H9 (cell line): Measurements from ENCODE around the gene GFRA1. TPM values are rescaled to one million over a fixed set of nuclear protein-coding genes. Genes with fewer than 3 reads are reported as not detected.

Experiments used
- DNase-seq: peaks from one replicate; pipeline ENCODE4 v3.0.0-alpha.2; 2017
- H2AFZ ChIP-seq: one replicate; pipeline ENCODE4 v1.6.1; 2013; ENCODE audit warnings: mild to moderate bottlenecking, low read length, control low read depth, moderate library complexity
- H2AK5ac ChIP-seq: 2 replicates; pipeline ENCODE4 v1.6.1; 2013; ENCODE audit warnings: low read length, control low read depth, mixed read lengths; ENCODE audit not compliant: insufficient read length
- H2BK120ac ChIP-seq: one replicate; pipeline ENCODE4 v1.6.1; 2013; ENCODE audit warnings: low read depth, mild to moderate bottlenecking, low read length, control low read depth, inconsistent platforms; ENCODE audit not compliant: poor library complexity, severe bottlenecking
- H2BK12ac ChIP-seq: 2 replicates; pipeline ENCODE4 v1.6.1; 2013; ENCODE audit warnings: low read length, control low read depth, mixed read lengths, low read depth; ENCODE audit not compliant: insufficient read length
- H2BK15ac ChIP-seq: 2 replicates; pipeline ENCODE4 v1.6.1; 2013; ENCODE audit warnings: low read depth, low read length, control low read depth
- H2BK20ac ChIP-seq: one replicate; pipeline ENCODE4 v1.6.1; 2013; ENCODE audit warnings: low read depth, mild to moderate bottlenecking, low read length, control low read depth, inconsistent platforms; ENCODE audit not compliant: poor library complexity, severe bottlenecking
- H2BK5ac ChIP-seq: 2 replicates; pipeline ENCODE4 v1.6.1; 2013; ENCODE audit warnings: low read length, control low read depth, mixed read lengths; ENCODE audit not compliant: insufficient read length
- H3K14ac ChIP-seq: 2 replicates; pipeline ENCODE4 v1.6.1; 2013; ENCODE audit warnings: low read length, control low read depth; ENCODE audit not compliant: insufficient read depth
- H3K18ac ChIP-seq: 2 replicates; pipeline ENCODE4 v1.6.1; 2013; ENCODE audit warnings: low read depth, mild to moderate bottlenecking, mixed read lengths, low read length, control low read depth; ENCODE audit not compliant: insufficient read length
- H3K23ac ChIP-seq: 2 replicates; pipeline ENCODE4 v1.6.1; 2013; ENCODE audit warnings: low read length, control low read depth, mixed read lengths, low read depth; ENCODE audit not compliant: insufficient read length
- H3K23me2 ChIP-seq: 2 replicates; pipeline ENCODE4 v1.6.1; 2013; ENCODE audit warnings: low read depth, mild to moderate bottlenecking, mixed read lengths, low read length, control low read depth; ENCODE audit not compliant: insufficient read length, poor library complexity, severe bottlenecking
- H3K27ac ChIP-seq: 2 replicates; pipeline ENCODE4 v1.5.1; 2013; ENCODE audit warnings: low read length, control low read depth, mixed read lengths, low read depth; ENCODE audit not compliant: insufficient read length
- H3K27me3 ChIP-seq: 2 replicates; pipeline ENCODE4 v1.6.1; 2013; ENCODE audit warnings: low read length, control low read depth, inconsistent platforms; ENCODE audit not compliant: insufficient read depth
- H3K4ac ChIP-seq: 2 replicates; pipeline ENCODE4 v1.6.1; 2013; ENCODE audit warnings: low read depth, mild to moderate bottlenecking, control low read depth, inconsistent platforms, low read length, moderate library complexity
- H3K4me1 ChIP-seq: 2 replicates; pipeline ENCODE4 v1.6.1; 2013; ENCODE audit warnings: low read length, control low read depth, inconsistent platforms; ENCODE audit not compliant: insufficient read depth
- H3K4me2 ChIP-seq: 2 replicates; pipeline ENCODE4 v1.6.1; 2013; ENCODE audit warnings: low read length, control low read depth, mixed read lengths; ENCODE audit not compliant: insufficient read length, insufficient read depth
- H3K56ac ChIP-seq: 2 replicates; pipeline ENCODE4 v1.6.1; 2013; ENCODE audit warnings: low read depth, mild to moderate bottlenecking, mixed read lengths, low read length, control low read depth; ENCODE audit not compliant: insufficient read length
- H3K79me1 ChIP-seq: 2 replicates; pipeline ENCODE4 v1.6.1; 2013; ENCODE audit warnings: low read depth, mild to moderate bottlenecking, moderate library complexity, low read length, control low read depth, inconsistent platforms; ENCODE audit not compliant: insufficient read depth, poor library complexity, severe bottlenecking
- H3K79me2 ChIP-seq: 2 replicates; pipeline ENCODE4 v1.6.1; 2013; ENCODE audit warnings: low read length, control low read depth, inconsistent platforms; ENCODE audit not compliant: insufficient read depth
- H3K9ac ChIP-seq: 2 replicates; pipeline ENCODE4 v1.6.1; 2013; ENCODE audit warnings: low read length, control low read depth, mixed read lengths; ENCODE audit not compliant: insufficient read length; ENCODE audit errors: extremely low read depth
- H3K9me3 ChIP-seq: one replicate; pipeline ENCODE4 v1.6.1; 2013; ENCODE audit warnings: low read depth, low read length, inconsistent platforms; ENCODE audit not compliant: control insufficient read depth
- H3T11ph ChIP-seq: one replicate; pipeline ENCODE4 v1.6.1; 2013; ENCODE audit warnings: mild to moderate bottlenecking, low read length, control low read depth, inconsistent platforms
- H4K20me1 ChIP-seq: one replicate; pipeline ENCODE4 v1.6.1; 2013; ENCODE audit not compliant: control insufficient read depth, insufficient read length, insufficient read depth
- H4K5ac ChIP-seq: 2 replicates; pipeline ENCODE4 v1.6.1; 2013; ENCODE audit warnings: low read depth, mild to moderate bottlenecking, mixed read lengths, low read length, control low read depth; ENCODE audit not compliant: insufficient read length
- H4K8ac ChIP-seq: replicated peaks from 2 replicates; pipeline ENCODE4 v1.6.1; 2013; ENCODE audit warnings: low read length, control low read depth, mixed read lengths, low read depth; ENCODE audit not compliant: insufficient read length
- H4K91ac ChIP-seq: 2 replicates; pipeline ENCODE4 v1.6.1; 2013; ENCODE audit warnings: low read depth, mild to moderate bottlenecking, moderate library complexity, mixed read lengths, low read length, control low read depth; ENCODE audit not compliant: insufficient read length
- H3K27ac Mint-ChIP-seq, 3 experiments: 2 replicates in 2 of 3; 3 replicates in 1 of 3; pipeline ENCODE4 v1.8.0; 2020 to 2021; ENCODE audit warnings: mixed read lengths in 3 of 3, mild to moderate bottlenecking in 1 of 3, moderate library complexity in 1 of 3
- H3K27me3 Mint-ChIP-seq: 2 replicates; pipeline ENCODE4 v1.8.0; 2021; ENCODE audit warnings: low read depth, mild to moderate bottlenecking, moderate library complexity, mixed read lengths
- H3K36me3 Mint-ChIP-seq, 3 experiments: 2 replicates in 2 of 3; 3 replicates in 1 of 3; pipeline ENCODE4 v1.8.0; 2020 to 2021; ENCODE audit warnings: low read depth in 3 of 3, mixed read lengths in 3 of 3; ENCODE audit not compliant: insufficient read depth in 1 of 3
- H3K4me1 Mint-ChIP-seq, 2 experiments: 2 replicates each; pipeline ENCODE4 v1.8.0; 2020; ENCODE audit warnings: mixed read lengths in 2 of 2
- H3K4me3 Mint-ChIP-seq, 2 experiments: 2 replicates in 1 of 2; 3 replicates in 1 of 2; pipeline ENCODE4 v1.8.0; 2020 to 2021; ENCODE audit warnings: mild to moderate bottlenecking in 2 of 2, mixed read lengths in 2 of 2, moderate library complexity in 1 of 2
- H3K9me3 Mint-ChIP-seq, 2 experiments: 2 replicates in 1 of 2; 3 replicates in 1 of 2; pipeline ENCODE4 v1.8.0; 2020; ENCODE audit warnings: mild to moderate bottlenecking in 2 of 2, mixed read lengths in 2 of 2, moderate library complexity in 1 of 2
- WGBS: extraction: QIAGEN DNeasy Blood & Tissue Kit; methylation state at CpG from one replicate; pipeline ENCODE4 v1.1.7; 2013; ENCODE audit warnings: missing lambda C conversion rate, low lambda C conversion rate, mixed read lengths; ENCODE audit not compliant: insufficient read length; ENCODE audit errors: extremely low coverage; 5-methylcytosine and 5-hydroxymethylcytosine counted together
- total RNA-seq: library from RNA; stranded (reverse); gene quantifications from 2 replicates; pipeline ENCODE4 v1.2.1, GENCODE V29; 2021
- TF ChIP-seq, protein P1 (sequence below): fragments of 200-600 bp; sonication (generic); conservative IDR thresholded peaks from 3 replicates; pipeline ENCODE4 v1.8.0; 2021; ENCODE audit warnings: antibody characterized with exemption, mild to moderate bottlenecking

Gene GFRA1
- total RNA-seq, 1 experiment from 2014 or later = 0.24 TPM

DNA sequence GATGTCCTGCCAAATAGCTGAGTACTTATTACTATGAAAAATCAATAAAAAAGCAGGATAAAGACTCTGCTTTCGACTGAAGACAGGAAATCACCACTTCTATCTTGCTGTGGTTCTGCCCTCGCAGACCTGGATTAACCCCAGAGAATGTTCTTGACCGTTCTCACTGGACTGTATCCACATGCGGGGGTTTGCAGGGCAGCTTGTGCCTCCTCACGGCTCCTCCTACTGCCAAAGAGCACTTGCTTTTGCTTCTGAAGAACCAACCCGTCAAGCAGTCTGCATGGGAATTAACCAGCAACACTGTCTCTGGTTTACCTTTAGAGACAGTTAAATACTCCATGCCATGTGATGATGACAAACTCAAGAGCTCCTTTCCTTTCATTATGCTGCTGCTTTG is 184.0 kb downstream of the GFRA1 start:
- Histone ChIP-seq H3K18ac (no peak overlapping the region), H3K4ac (no peak overlapping the region), H3K79me2 (no peaks in the 10 kb centered on the region), H3K79me1 (no peaks in the 10 kb centered on the region), H3K4me2 (no peak overlapping the region), H3K27ac (no peak overlapping the region), H2AFZ (no peak overlapping the region), H3K23me2 (no peaks in the 10 kb centered on the region), H3K23ac (no peak overlapping the region), H3K14ac (no peak overlapping the region), H2BK120ac (no peak overlapping the region), H3K9me3 (no peaks in the 10 kb centered on the region), H3K9ac (no peak overlapping the region), H2BK15ac (no peak overlapping the region), H4K91ac (no peak overlapping the region), H4K8ac (no peak overlapping the region), H4K20me1 (no peaks in the 10 kb centered on the region), H3K27me3 (no peaks in the 10 kb centered on the region), H4K5ac (no peak overlapping the region), H3K4me1 (no peaks in the 10 kb centered on the region), H3K56ac (no peak overlapping the region), H2BK12ac (no peak overlapping the region), H2BK5ac (no peak overlapping the region), H2AK5ac (no peak overlapping the region), H3T11ph (no peak overlapping the region), H2BK20ac (no peak overlapping the region)
- no peak overlapping the region for H3K27ac Mint-ChIP-seq
- TF ChIP-seq, protein P1, sequence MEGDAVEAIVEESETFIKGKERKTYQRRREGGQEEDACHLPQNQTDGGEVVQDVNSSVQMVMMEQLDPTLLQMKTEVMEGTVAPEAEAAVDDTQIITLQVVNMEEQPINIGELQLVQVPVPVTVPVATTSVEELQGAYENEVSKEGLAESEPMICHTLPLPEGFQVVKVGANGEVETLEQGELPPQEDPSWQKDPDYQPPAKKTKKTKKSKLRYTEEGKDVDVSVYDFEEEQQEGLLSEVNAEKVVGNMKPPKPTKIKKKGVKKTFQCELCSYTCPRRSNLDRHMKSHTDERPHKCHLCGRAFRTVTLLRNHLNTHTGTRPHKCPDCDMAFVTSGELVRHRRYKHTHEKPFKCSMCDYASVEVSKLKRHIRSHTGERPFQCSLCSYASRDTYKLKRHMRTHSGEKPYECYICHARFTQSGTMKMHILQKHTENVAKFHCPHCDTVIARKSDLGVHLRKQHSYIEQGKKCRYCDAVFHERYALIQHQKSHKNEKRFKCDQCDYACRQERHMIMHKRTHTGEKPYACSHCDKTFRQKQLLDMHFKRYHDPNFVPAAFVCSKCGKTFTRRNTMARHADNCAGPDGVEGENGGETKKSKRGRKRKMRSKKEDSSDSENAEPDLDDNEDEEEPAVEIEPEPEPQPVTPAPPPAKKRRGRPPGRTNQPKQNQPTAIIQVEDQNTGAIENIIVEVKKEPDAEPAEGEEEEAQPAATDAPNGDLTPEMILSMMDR = no peak
- H3K36me3 Mint-ChIP-seq = no peaks in the 10 kb centered on the region
- no peaks in the 10 kb centered on the region; the same call in none of the 2 replicates for H3K27me3 Mint-ChIP-seq
- no peak overlapping the region for H3K4me3 Mint-ChIP-seq
- H3K9me3 Mint-ChIP-seq = no peaks in the 10 kb centered on the region
- peaks cover 2 to 3% of the 10 kb centered on the region in 2 experiments; a peak in 3 of 4 replicates for H3K4me1 Mint-ChIP-seq
- no CpG with 5 or more reads among the region's 6 CpGs for WGBS
- no peak for DNase-seq
